Neural progenitor cell (in vitro differentiated cells): ENCODE measurements around the gene MAFF. TPM values are rescaled to one million over a fixed set of nuclear protein-coding genes. Genes with fewer than 3 reads are reported as not detected.

ENCODE experiments used
- DNase-seq: peaks from one replicate; pipeline ENCODE4 v3.0.0-alpha.2; 2016; ENCODE audit warnings: low spot score
- H2AFZ ChIP-seq: fragments of 200-600 bp; sonication (generic); replicated peaks from 2 replicates; pipeline ENCODE4 v1.6.1; 2016; ENCODE audit warnings: antibody characterized with exemption
- H3F3A ChIP-seq: fragments of 200-600 bp; sonication (generic); 2 replicates; pipeline ENCODE4 v1.6.1; 2016; ENCODE audit warnings: antibody characterized with exemption, low read depth
- H3K27ac ChIP-seq: fragments of 200-600 bp; sonication (generic); 2 replicates; pipeline ENCODE4 v1.5.1; 2016; ENCODE audit warnings: mild to moderate bottlenecking
- H3K27me3 ChIP-seq: fragments of 200-600 bp; sonication (generic); 2 replicates; pipeline ENCODE4 v1.6.1; 2016; ENCODE audit warnings: mild to moderate bottlenecking, moderate library complexity
- H3K36me3 ChIP-seq: fragments of 200-600 bp; sonication (generic); 2 replicates; pipeline ENCODE4 v1.5.1; 2016
- H3K4me1 ChIP-seq: fragments of 200-600 bp; sonication (generic); 2 replicates; pipeline ENCODE4 v1.6.1; 2016; ENCODE audit warnings: mixed run types
- H3K4me2 ChIP-seq: fragments of 200-600 bp; sonication (generic); 2 replicates; pipeline ENCODE4 v1.6.1; 2016
- H3K4me3 ChIP-seq: fragments of 200-600 bp; sonication (generic); 2 replicates; pipeline ENCODE4 v1.5.1; 2016
- H3K79me2 ChIP-seq: fragments of 200-600 bp; sonication (generic); 2 replicates; pipeline ENCODE4 v1.6.1; 2016; ENCODE audit warnings: low read depth
- H3K9ac ChIP-seq: fragments of 200-600 bp; sonication (generic); 2 replicates; pipeline ENCODE4 v1.6.1; 2016
- H3K9me3 ChIP-seq: fragments of 200-600 bp; sonication (generic); 2 replicates; pipeline ENCODE4 v1.5.1; 2016; ENCODE audit warnings: low read depth
- H4K20me1 ChIP-seq: fragments of 200-600 bp; sonication (generic); 2 replicates; pipeline ENCODE4 v1.6.1; 2016; ENCODE audit warnings: low read depth
- H3K27ac Mint-ChIP-seq: 3 replicates; pipeline ENCODE4 v1.8.0; 2021; ENCODE audit warnings: mixed read lengths
- H3K27me3 Mint-ChIP-seq: 2 replicates; pipeline ENCODE4 v1.8.0; 2022; ENCODE audit warnings: low read depth, mild to moderate bottlenecking, inconsistent platforms, moderate library complexity, mixed read lengths; ENCODE audit not compliant: insufficient read depth
- H3K36me3 Mint-ChIP-seq: 3 replicates; pipeline ENCODE4 v1.8.0; 2021; ENCODE audit warnings: mixed read lengths
- H3K4me1 Mint-ChIP-seq: 3 replicates; pipeline ENCODE4 v1.8.0; 2021; ENCODE audit warnings: mixed read lengths
- H3K4me3 Mint-ChIP-seq: 3 replicates; pipeline ENCODE4 v1.8.0; 2021; ENCODE audit warnings: mild to moderate bottlenecking, moderate library complexity, mixed read lengths
- H3K9me3 Mint-ChIP-seq: 3 replicates; pipeline ENCODE4 v1.8.0; 2020; ENCODE audit warnings: mixed read lengths
- EZH2 ChIP-seq: fragments of 200-600 bp; sonication (generic); IDR thresholded peaks from 2 replicates; pipeline ENCODE4 v1.6.1; 2017; ENCODE audit warnings: antibody characterized with exemption, mild to moderate bottlenecking, moderate library complexity
- EZH2phosphoT487 ChIP-seq: fragments of 200-600 bp; sonication (generic); IDR thresholded peaks from 2 replicates; pipeline ENCODE4 v1.6.1; 2017; ENCODE audit warnings: antibody characterized with exemption
- small RNA-seq: library from RNA; depleted of rRNA; stranded (forward); fragments of <200 nt; gene quantifications from one replicate; pipeline ENCODE3, GENCODE V24; 2015
- total RNA-seq: library from RNA; depleted of rRNA; stranded (reverse); fragments of >200 nt; gene quantifications from 2 replicates; pipeline ENCODE4 v1.2.3, GENCODE V29; 2015; ENCODE audit warnings: low replicate concordance
- TF ChIP-seq, protein P1 (sequence below): fragments of 200-600 bp; sonication (generic); IDR thresholded peaks from 2 replicates; pipeline ENCODE4 v1.5.1; 2017; ENCODE audit warnings: antibody characterized with exemption, mild to moderate bottlenecking

Gene MAFF
- total RNA-seq, 1 donor from 2014 or later = 0.90 TPM

DNA sequence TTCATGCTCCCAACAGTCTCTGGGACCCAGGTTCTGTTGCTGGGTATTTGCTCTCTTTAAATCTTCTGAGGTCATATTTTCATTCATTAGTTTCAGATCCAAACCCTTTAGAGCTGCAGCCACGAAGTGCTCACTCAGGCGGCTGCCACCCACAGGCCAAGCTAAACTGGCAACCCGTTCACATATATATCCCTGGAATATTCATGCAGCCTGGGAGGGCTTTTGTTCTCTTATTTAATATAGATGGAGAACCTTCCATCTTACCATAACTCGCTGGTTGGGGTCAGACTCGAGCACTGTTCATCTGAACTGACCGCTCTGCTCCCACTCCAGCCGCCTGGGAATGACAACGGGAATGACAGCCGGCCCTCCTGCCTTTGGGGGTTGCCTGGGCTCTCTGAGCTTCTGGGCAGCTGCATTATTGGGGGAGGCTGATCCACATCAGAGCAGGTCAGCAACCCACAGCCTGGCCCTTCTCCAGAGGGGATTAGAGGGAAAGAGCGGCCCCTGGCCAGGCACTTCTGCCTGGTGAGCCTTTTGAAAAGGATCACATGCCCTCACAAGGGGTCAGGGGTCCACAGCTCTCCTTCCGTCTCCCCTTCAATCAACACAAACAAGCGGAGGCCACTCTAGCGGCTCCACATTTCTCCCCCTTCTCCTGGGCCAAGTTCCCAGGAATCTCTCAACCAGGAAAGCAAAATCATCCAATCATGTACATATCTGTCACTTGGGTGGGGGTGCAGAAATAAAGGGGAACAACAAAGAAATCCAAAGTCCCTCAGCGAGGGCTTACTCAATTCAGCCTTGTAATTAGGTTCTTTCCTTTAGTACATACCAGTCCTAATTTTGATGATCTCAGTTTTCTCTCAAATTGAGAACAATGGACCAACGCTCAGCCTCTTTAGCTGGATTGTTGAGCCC lies 59.2 kb downstream of the MAFF start:
- no peaks in the 10 kb centered on the region for H3K27me3 Mint-ChIP-seq
- no peaks in the 10 kb centered on the region for H3K27me3 ChIP-seq
- peaks cover 93% of the 10 kb centered on the region for H3K79me2 ChIP-seq
- peak overlapping the region; percentile 85 for H3K27ac ChIP-seq
- H3K4me1 ChIP-seq = peaks cover 41% of the 10 kb centered on the region
- peaks cover 55% of the 10 kb centered on the region for H3K4me1 Mint-ChIP-seq
- H3K36me3 Mint-ChIP-seq = peaks cover 13% of the 10 kb centered on the region
- peak overlapping the region; percentile 23 for H3K4me3 ChIP-seq
- H3K27ac Mint-ChIP-seq = peak overlapping the region; percentile 90
- H3K4me3 Mint-ChIP-seq = peak overlapping the region; percentile 67
- no peaks in the 10 kb centered on the region for H3K9me3 ChIP-seq
- H3K9ac ChIP-seq = no peak overlapping the region
- no peak overlapping the region for H2AFZ ChIP-seq
- TF ChIP-seq EZH2phosphoT487 = no peak
- TF ChIP-seq EZH2 = no peak
- TF ChIP-seq, protein P1, sequence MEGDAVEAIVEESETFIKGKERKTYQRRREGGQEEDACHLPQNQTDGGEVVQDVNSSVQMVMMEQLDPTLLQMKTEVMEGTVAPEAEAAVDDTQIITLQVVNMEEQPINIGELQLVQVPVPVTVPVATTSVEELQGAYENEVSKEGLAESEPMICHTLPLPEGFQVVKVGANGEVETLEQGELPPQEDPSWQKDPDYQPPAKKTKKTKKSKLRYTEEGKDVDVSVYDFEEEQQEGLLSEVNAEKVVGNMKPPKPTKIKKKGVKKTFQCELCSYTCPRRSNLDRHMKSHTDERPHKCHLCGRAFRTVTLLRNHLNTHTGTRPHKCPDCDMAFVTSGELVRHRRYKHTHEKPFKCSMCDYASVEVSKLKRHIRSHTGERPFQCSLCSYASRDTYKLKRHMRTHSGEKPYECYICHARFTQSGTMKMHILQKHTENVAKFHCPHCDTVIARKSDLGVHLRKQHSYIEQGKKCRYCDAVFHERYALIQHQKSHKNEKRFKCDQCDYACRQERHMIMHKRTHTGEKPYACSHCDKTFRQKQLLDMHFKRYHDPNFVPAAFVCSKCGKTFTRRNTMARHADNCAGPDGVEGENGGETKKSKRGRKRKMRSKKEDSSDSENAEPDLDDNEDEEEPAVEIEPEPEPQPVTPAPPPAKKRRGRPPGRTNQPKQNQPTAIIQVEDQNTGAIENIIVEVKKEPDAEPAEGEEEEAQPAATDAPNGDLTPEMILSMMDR = no peak
- peak; percentile 76 for DNase-seq
- H3F3A ChIP-seq = peaks cover 39% of the 10 kb centered on the region
- H3K9me3 Mint-ChIP-seq = no peaks in the 10 kb centered on the region
- H3K4me2 ChIP-seq = peak overlapping the region; percentile 65
- H3K36me3 ChIP-seq = no peaks in the 10 kb centered on the region
- H4K20me1 ChIP-seq = peaks cover 57% of the 10 kb centered on the region

DNA sequence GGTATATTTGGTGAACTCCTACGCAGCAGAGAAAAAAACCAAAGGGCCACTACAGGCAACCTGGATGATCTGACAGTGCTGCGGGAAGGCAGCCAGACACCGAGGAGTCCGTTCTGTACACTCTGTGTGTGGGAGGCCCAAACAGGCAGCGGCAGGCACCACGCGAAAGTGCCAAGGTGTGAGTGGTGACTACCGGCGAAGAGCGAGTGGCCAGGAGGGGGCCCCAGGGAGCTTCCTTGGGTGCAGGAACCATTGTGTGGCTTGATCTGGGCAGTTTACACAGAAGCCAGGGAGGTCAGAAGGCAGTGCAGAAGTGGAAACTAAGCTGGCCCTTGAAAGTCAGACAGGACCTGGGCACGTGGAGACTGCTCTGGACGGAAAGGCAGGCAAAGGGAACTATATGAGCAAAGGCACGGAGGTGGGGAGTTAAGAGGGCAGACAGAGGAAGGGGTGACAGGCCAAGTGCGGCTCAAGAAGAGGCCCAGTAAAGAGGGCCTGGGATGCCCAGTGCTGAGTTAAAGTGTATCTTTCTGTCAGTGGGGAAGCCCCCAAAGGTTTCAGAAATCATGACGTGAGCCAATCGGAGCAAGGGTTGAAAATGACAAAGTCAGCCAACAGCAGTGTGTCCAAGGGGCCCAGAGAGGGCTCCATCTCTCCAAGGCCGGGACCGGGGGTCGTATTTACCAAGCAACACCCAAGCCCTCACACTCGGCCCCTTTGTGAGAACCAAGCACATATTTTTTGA lies 60.4 kb downstream of the MAFF start:
- Histone ChIP-seq H3K27me3 (no peaks in the 10 kb centered on the region), H3K79me2 (peaks cover 93% of the 10 kb centered on the region), H3K9me3 (no peaks in the 10 kb centered on the region), H3K4me1 (peaks cover 41% of the 10 kb centered on the region), H4K20me1 (peaks cover 66% of the 10 kb centered on the region), H2AFZ (no peak overlapping the region), H3K4me2 (peak overlapping the region; percentile 65), H3K27ac (peak overlapping the region; percentile 85), H3F3A (peaks cover 39% of the 10 kb centered on the region), H3K9ac (no peak overlapping the region), H3K36me3 (no peaks in the 10 kb centered on the region), H3K4me3 (no peak overlapping the region)
- Mint-ChIP-seq H3K27me3 (no peaks in the 10 kb centered on the region), H3K27ac (peak overlapping the region; percentile 55), H3K4me3 (no peak overlapping the region), H3K4me1 (peaks cover 54% of the 10 kb centered on the region), H3K36me3 (peaks cover 13% of the 10 kb centered on the region), H3K9me3 (no peaks in the 10 kb centered on the region)
- TF ChIP-seq, protein P1 = peak; percentile 63
- no peak for TF ChIP-seq EZH2
- DNase-seq = peak; percentile 65

DNA sequence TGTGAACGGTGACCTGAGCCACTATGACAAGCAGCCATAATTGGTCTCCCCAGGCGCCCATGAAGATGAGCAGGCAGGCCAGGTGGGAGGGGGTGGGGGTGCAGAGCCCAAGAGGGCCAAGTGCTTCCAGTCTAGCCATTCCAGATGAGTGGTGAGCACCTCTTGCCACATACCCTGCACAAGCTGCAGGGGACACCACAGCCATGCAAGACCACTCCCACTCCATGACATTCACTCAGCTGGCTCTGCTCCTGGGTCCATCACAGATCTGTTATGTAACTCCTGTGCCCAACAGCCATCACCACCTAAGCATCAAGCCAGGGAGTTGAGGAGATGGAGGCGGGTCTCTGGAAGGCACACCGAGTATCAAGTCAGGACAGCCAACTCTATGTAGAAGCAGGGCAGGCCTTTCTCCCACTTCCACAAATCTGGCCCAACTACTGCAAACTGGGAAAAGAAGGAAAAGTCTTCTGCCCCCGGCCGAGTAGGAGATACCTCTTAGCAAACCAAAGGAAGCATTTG lies 62.6 kb downstream of the MAFF start:
- TF ChIP-seq EZH2 = no peak
- TF ChIP-seq, protein P1 = no peak
- no peak for TF ChIP-seq EZH2phosphoT487
- no peaks in the 10 kb centered on the region for H3K27me3 Mint-ChIP-seq
- no peaks in the 10 kb centered on the region for H3K9me3 ChIP-seq
- no peak overlapping the region for H3K27ac Mint-ChIP-seq
- no peak overlapping the region for H3K4me2 ChIP-seq
- no peaks in the 10 kb centered on the region for H3K27me3 ChIP-seq
- H3K4me3 ChIP-seq = no peak overlapping the region
- no peak overlapping the region for H3K4me3 Mint-ChIP-seq
- H3K9ac ChIP-seq = no peak overlapping the region
- no peaks in the 10 kb centered on the region for H3K36me3 ChIP-seq
- H3K79me2 ChIP-seq = peaks cover 93% of the 10 kb centered on the region
- DNase-seq = no peak
- no peak overlapping the region for H2AFZ ChIP-seq
- H4K20me1 ChIP-seq = peaks cover 63% of the 10 kb centered on the region
- peaks cover 19% of the 10 kb centered on the region for H3K36me3 Mint-ChIP-seq
- no peak overlapping the region for H3K27ac ChIP-seq
- peaks cover 42% of the 10 kb centered on the region for H3K4me1 Mint-ChIP-seq
- H3K4me1 ChIP-seq = peaks cover 28% of the 10 kb centered on the region
- H3F3A ChIP-seq = peaks cover 36% of the 10 kb centered on the region
- no peaks in the 10 kb centered on the region for H3K9me3 Mint-ChIP-seq

Small RNA genes within 50 kb of the gene (small RNA-seq; reads per million reads assigned to genes)
- gene RN7SL704P = 0.07 reads per million

Other genes with a start within 250 kb of the MAFF start
- gene C22orf23, start 248.4 kb upstream of the MAFF start, total RNA-seq = 0.26 and 0.46 TPM in 2 replicates
- gene POLR2F, start 248.3 kb upstream of the MAFF start, total RNA-seq = 75.5 and 76.1 TPM in 2 replicates
- gene SOX10, start 217.4 kb upstream of the MAFF start, total RNA-seq = 0.99 and 4.5 TPM in 2 replicates
- gene PICK1, start 144.6 kb upstream of the MAFF start, total RNA-seq = 10.7 and 31.8 TPM in 2 replicates
- 1.0 and 3.1 TPM in 2 replicates for gene SLC16A8, start 117.8 kb upstream of the MAFF start, total RNA-seq
- gene BAIAP2L2, start 91.3 kb upstream of the MAFF start, total RNA-seq = 0.86 and 2.6 TPM in 2 replicates
- gene PLA2G6, start 20.2 kb upstream of the MAFF start, total RNA-seq = 20.1 and 29.4 TPM in 2 replicates
- gene TMEM184B, start 71.0 kb downstream of the MAFF start, total RNA-seq = 26.5 and 43.3 TPM in 2 replicates
- gene CSNK1E, start 115.4 kb downstream of the MAFF start, total RNA-seq = 106 and 205 TPM in 2 replicates